RKO (cell line): ENCODE measurements around the gene PDCD1LG2.
"Not testable (repeated sequence)": the region's sequence is repeated elsewhere in the genome, so short reads cannot be mapped to it uniquely, and the experiment has no call there.

Experiments used
- DNase-seq: peaks from one replicate; pipeline ENCODE4 v3.0.0-alpha.2; 2016; ENCODE audit warnings: low spot score

PDCD1LG2 gene

DNA sequence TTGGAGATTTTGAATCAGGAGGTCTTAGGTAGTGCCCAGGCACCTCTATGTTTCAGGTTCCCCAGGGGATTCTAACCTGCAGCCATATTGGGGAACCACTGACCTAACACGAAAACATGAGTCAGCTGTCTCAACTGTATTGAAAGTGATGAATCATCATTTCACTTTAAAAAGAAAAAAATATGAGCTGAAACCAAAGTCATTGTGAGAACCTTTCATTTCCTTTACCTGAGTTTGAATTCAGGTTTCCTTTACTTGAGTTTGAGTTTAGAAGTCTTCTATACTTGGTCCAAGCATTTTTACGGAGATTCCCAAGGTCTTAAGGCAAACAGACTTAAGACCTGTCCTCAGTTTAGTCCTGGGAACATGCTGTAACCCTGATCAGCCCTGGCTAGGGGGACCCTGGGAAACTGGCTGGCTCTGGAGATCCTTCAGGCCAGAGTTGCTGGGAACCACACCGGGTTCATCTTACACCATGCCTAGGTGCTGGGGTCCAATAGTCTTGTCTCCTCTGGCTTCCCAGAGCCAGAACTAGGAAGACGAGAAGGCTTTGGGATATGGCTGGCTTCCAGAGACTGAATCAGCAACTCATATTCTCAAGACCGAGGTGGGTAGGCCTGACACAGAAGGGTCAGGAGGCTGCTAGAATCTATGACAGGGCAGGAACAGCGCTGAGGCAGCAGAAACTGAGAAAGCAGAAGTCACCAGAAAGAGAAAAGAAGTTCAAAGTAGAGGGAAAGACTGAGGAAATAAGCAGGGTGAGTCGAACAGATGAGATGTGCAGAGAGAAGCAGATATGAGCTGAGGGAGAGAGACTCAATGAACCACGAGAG lies 16.4 kb upstream of the PDCD1LG2 start:
- peak; percentile 92 for DNase-seq

DNA sequence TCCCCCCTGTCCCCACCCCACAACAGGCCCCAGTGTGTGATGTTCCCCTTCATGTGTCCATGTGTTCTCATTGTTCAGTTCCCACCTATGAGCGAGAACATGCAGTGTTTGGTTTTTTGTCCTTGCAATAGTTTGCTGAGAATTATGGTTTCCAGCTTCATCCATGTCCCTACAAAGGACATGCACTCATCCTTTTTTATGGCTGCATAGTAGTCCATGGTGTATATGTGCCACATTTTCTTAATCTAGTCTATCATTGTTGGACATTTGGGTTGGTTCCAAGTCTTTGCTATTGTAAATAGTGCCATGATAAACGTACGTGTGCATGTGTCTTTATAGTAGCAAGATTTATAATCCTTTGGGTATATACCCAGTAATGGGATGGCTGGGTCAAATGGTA lies 15.6 kb upstream of the PDCD1LG2 start:
- DNase-seq = not testable (repeated sequence)

- DNase-seq = no peak
Measured at GRCh38 chr9:5499157-5499556, 11.2 kb upstream of the PDCD1LG2 start.

- DNase-seq = no peak
Measured at GRCh38 chr9:5499889-5500398, 10.4 kb upstream of the PDCD1LG2 start.

DNA sequence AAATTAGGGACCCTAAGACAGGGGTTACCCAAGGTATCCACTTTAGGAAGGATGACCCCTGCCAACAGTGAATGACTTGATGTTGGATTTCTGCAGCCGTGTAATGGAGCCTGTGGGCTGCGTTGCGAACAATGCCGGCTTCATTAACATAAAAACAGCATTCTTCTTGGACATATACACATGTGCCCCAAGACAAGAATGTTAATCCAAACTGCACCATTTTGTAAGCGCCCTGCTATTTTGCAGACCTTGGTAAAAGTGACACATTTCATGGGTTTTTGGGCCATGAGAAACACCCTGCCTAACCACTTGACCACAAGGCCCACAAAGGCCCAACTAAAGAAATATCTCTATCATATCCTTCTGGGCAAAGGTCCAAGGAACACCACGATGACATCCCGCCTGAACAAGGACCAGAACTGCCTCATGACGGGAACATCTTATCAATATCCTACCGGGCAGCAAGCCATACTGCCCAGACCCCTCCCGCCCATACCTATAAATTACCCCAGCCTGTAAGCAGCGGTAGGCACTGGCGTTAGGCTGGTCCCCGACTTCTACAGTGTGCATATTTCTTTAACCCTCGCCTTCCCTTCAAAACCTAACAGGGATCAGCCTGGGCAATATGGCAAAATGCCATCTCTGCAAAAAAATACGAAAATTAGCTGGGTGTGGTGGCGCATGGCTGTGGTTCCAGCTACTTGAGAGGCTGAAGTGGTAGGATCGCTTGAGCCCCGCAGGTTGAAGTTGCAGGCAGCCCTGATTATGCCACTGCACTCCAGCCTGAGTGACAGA lies 9.7 kb upstream of the PDCD1LG2 start:
- no peak for DNase-seq

- no peak for DNase-seq
Measured at GRCh38 chr9:5502553-5502952, 7.8 kb upstream of the PDCD1LG2 start.

- DNase-seq = peak; percentile 100
Measured at GRCh38 chr9:5509573-5509972, 758 bp upstream of the PDCD1LG2 start.

GRCh38 chr9:5510989-5511388 lies 658 bp downstream of the PDCD1LG2 start:
- DNase-seq = peak; percentile 40

- peak; percentile 71 for DNase-seq
Measured at GRCh38 chr9:5511476-5511875, 1.1 kb downstream of the PDCD1LG2 start.

DNA sequence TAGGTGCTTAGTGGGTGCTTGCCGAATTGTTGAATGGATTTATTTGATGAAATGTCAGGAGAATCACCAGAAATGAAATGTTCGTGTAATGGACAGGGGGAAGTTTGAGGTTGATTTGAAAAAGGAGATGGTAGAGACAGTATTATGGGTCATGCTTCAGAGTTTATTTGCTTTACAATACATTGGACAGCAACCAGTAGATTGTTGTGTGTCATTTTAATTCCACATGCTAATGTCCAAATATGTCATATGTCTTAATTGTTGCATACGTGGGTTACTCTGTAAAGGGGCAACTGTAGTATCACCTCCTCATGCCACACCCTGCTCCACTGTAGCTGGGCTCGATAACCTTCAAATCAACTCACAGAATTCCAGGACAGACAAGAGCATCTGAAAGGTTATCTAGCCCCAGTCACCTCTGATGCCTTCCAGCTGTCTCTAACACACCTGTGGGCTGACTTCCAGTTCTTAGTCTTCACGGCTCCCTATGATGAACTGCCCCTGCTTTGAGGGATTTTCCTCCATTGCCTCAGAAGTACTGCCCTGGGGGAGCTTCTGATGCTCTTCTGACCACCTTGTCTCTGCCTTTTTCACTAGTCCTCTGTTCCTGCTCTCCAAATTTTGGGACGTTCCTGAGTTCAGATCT lies 1.7 kb downstream of the PDCD1LG2 start:
- DNase-seq = peak; percentile 77

DNA sequence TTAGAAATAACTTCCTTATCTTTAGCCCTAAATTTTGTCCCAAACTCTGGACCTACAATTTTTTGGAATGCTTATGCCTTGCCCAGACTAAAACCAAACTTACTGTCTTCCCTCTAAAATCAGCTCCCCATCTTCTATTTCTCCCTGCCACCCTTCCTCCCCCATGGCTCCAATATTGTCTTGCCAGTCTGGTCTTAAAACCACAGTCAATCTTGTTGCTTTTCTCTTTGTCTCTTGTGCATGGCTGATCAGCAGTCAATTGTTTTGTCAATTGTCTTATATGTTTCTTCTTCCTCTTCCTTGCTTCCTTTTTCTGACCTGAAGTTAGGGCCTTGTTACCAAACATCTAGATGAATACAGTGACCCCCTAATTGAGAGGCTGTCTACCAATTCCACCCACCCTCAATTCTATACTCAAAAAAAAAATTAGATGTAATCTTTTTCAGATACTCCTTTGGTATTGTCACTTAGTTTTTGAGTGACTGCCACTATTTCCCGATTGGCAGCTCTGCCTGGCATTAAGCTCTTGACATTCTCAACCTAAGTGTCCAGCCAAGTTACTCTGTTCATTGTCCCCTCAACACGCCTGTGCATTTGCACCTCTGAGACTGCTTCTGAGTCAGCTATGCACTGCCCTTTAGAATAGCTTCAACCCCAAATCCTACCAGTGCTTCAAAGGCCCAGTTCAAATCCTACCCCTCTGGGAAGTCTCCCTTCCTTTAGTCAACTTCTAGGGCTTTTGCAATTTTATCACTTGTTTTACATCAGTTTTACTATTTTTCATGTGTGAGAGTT lies 2.5 kb downstream of the PDCD1LG2 start:
- DNase-seq = peak; percentile 75

GRCh38 chr9:5513966-5514616 lies 3.8 kb downstream of the PDCD1LG2 start:
- DNase-seq = no peak

GRCh38 chr9:5514617-5515260 lies 4.4 kb downstream of the PDCD1LG2 start:
- no peak for DNase-seq

DNA sequence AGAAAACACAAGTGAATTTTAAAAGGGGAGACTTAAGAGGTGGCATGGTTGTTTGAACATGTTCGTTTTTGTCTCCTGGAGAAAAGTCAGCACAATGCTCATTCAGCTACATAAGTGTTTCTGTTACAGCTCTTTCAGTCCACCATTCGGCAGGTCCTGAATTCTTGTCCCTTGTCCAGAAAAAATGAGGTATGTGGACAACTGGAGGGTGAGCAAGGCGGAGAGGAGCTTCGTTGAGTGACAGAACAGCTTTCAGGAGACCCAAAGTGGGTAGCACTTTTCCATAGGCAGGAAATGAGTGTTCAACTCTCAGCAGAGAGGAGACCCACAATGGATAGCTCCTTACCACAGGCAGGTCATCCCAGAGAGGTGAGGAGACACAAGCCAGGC lies 4.9 kb downstream of the PDCD1LG2 start:
- DNase-seq = no peak

- no peak for DNase-seq
Measured at GRCh38 chr9:5516453-5517220, 6.3 kb downstream of the PDCD1LG2 start.

DNA sequence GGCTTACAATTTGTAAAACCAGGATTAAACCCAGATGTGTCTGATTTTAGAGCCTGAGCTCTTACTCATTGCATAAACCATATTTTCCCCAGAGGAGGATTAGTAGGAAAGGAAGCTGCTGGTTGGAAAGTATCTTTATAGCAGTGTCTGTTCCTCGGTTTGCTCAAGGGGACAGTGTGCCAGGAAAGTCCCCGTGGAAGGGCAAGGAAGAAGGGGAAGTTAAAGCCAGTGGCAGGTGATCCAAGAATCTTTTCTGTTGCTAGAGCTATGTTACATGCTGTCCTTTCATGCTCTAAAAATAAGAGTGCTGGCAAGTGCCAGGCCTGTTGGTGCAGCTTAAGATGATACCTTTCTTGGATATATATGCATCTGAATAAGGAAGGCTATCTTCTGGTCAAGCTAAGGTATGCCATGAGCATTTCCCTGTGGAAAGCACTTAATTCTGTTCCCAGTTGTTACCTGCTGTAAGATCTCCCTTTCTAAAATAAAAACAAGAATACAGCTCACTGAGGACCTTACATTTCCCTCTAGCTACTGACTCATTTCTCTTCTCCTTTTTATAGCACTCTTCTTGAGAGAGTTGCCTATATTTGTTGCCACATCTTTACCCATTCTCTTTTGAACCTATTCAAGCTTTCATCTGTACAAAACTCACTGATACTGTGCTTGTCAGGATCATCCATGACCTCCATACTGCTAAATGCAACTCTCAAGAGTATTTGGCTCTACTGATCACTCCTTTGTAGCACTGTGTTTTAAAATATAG lies 8.0 kb downstream of the PDCD1LG2 start:
- no peak for DNase-seq

DNA sequence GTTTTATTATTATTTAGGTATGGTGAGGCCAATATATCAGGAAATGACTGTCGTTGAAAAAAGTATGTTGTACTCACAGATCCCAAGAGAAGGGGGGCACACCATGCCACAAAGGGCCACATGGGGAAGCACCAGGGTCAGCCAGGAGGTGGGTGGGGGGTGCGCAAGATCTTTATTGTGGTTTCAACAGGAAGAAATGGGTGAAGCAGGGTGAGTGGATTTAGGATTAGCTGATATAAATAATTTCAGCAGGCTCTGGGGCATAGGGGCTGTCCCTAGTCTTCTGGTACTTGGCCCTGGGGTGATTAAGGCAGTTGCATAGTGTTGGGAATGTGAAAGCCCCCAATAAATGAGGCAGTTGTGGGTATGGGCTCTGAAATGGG lies 8.6 kb downstream of the PDCD1LG2 start:
- no peak for DNase-seq

- no peak for DNase-seq
Measured at GRCh38 chr9:5524090-5524489, 13.8 kb downstream of the PDCD1LG2 start.

GRCh38 chr9:5529683-5530221 lies 19.4 kb downstream of the PDCD1LG2 start:
- no peak for DNase-seq
